PC-3 (cell line): ENCODE measurements around the gene ARHGEF5.

ENCODE experiments used
- EZH2 ChIP-seq: fragments of 300-600 bp; sonication (generic); IDR thresholded peaks from one replicate; pipeline ENCODE4 v1.6.1; 2017; ENCODE audit warnings: antibody characterized with exemption, mild to moderate bottlenecking, low read length; ENCODE audit not compliant: unreplicated experiment
- EZH2phosphoT487 ChIP-seq: fragments of 300-600 bp; sonication (generic); IDR thresholded peaks from 2 replicates; pipeline ENCODE4 v1.6.1; 2018; ENCODE audit warnings: mild to moderate bottlenecking, antibody characterized with exemption, low read length, borderline replicate concordance
- TF ChIP-seq, protein P1 (sequence below): fragments of 300-600 bp; sonication (generic); conservative IDR thresholded peaks from 2 replicates; pipeline ENCODE4 v1.5.1; 2017; ENCODE audit warnings: antibody characterized with exemption, low read depth, mild to moderate bottlenecking, low read length

DNA sequence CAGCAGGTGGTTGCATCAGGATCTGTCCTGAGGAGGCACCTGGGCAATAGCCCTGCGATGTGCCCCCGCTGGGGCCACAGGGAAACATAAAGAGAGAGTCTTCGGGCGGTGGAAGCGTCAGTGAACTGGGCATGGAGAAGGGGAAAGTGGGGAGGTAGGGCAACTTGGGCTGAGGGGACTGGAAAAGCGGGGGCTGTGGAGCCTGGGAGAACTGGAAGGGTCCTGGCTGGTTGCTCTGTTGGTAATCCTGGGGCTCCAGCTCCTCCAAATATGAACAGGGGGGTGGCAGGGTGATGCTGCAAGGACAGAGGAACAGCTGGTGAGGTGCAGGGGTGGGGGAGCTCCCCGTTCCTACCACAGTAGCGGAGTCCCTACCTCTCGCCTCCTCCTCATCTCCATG is 43.1 kb downstream of the ARHGEF5 start:
- TF ChIP-seq, protein P1, sequence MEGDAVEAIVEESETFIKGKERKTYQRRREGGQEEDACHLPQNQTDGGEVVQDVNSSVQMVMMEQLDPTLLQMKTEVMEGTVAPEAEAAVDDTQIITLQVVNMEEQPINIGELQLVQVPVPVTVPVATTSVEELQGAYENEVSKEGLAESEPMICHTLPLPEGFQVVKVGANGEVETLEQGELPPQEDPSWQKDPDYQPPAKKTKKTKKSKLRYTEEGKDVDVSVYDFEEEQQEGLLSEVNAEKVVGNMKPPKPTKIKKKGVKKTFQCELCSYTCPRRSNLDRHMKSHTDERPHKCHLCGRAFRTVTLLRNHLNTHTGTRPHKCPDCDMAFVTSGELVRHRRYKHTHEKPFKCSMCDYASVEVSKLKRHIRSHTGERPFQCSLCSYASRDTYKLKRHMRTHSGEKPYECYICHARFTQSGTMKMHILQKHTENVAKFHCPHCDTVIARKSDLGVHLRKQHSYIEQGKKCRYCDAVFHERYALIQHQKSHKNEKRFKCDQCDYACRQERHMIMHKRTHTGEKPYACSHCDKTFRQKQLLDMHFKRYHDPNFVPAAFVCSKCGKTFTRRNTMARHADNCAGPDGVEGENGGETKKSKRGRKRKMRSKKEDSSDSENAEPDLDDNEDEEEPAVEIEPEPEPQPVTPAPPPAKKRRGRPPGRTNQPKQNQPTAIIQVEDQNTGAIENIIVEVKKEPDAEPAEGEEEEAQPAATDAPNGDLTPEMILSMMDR, result no peak
- TF ChIP-seq EZH2, result no peak
- TF ChIP-seq EZH2phosphoT487, result no peak
